DMS53 treated with DMSO at 0.1 percent for 48 hours (cell line): ENCODE data around the gene ODF2.
"Not testable (repeated sequence)": the region's sequence is repeated elsewhere in the genome, so short reads cannot be mapped to it uniquely, and the experiment has no call there.

Experiments used
- DNase-seq: peaks from one replicate; lab custom pipeline; 2025; ENCODE audit not compliant: unreplicated experiment; lab: John Stamatoyannopoulos, UW

The ODF2 gene

DNA sequence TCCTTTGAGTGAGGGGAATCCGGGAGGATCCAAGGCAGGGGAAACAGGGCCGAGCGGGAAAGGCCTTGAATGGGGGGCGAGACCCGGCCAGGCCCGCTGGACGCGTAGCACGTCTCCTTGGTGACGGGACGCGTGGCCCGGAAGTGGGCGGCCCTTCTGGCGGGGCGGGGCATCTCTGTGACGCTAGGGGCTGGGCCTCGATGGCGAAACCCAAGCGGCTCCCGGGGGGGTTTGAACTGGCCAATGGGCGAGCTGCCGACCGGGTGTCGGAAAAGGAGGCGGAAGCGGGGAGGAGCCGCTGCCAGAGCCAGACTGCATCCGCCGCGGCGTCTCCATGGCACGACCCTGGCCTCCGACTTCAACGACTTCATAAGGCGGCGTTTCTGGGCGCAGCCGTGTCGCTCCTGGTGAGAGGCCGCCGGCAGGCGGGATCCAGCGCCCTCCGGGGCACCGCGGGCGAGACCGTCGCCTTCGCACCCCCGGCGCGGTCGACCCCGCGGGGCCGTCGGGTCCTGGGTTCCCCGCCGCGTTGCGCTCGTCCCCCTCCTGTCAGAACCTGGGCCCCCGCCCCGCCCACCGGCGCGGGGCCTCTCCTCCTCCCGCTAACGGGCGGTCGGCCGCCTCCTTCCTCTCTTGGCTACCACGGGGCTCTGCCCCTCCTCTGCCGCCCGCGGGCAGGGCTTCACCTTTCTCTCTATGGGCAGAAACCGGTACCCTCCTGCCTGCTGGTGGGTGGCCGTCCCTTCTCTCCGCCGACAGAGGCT is at the start of gene ODF2:
Gene ODF2, plus strand, starts transcription at position 158 of the 764 bp plus-strand sequence. Its CDS starts 86 bp downstream, at position 244.
- peak; percentile 97 for DNase-seq

GRCh38 chr9:128406848-128407391 is 48.9 kb upstream of the ODF2 start:
- no peak for DNase-seq

- no peak for DNase-seq
These were observed 46.8 kb upstream of the ODF2 start for GRCh38 chr9:128408963-128409431.

DNA sequence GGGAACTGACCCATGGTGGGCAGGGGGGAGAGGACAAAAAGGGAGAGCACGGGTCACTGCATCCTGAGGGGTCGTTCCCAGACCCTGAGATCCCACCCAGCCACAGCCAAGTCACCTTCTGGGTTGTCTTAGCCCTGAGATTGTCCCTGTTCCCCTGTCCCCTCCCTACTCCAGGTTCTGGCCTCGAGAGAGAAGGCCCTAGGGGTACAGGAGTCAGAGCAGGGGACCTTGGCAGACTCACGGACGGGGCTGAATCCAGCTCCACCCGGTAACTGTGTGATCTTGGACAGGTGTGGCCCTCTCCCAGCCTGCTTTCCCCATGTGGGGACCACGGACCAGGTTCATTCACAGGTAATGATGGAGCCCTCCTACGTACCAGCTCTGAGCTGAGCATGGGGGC is 46.4 kb upstream of the ODF2 start:
- no peak for DNase-seq

DNA sequence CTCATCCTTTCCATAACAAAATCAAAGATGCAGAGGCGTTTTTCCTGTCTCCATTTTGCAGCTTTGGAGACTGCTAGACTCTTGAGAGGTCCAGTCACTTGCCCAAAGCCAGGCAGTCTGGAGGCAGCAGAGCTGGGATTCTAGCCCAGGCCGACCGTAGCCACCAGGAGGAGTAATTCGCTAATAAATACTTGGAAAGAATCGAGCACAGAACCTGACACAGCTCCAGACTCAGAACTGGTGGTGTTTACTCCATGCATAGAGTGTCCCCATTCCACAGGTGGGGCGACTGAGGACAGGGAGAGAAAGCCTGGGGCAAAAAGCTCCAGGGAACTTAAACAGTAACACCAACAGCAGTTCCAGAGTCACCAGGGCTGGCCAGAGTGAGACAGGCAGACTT is 45.8 kb upstream of the ODF2 start:
- DNase-seq: no peak

DNA sequence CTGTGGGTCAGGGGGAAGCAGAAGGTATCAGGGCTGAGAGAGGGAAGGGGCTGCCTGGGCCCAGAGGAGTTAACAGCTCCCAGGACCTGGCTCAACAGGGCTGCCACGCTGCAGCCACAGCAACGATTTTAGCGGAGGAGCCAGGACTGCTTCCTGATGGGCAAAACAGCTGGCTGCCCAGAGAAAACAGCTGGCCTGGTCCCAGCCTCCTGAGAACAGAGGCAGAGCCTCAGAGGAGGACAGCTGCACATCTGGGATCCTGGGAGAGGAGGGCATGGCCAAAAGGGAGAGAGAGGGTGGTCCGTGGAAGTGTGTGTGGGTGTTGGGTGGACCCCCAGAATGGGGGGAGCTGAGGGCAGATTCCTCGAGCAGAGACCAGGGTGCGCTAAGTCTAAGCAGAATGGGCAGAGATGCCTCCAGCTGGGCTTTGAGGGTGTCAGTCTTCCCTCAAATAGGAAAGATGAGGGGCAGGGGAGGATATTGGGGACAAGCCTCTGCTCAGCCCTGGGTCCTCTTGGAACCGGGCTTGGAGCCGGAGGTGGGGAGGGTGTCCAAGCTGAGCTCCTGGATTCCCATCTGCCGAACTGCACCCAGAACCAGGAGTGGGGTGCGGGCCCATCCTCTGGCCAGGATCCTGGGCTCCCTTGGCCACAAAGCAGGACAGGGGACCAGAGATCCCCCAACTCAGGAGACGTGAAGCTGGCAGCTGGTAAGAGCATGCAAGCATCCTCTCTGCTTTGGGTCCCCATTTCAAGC is 44.3 kb upstream of the ODF2 start:
- DNase-seq: no peak

DNA sequence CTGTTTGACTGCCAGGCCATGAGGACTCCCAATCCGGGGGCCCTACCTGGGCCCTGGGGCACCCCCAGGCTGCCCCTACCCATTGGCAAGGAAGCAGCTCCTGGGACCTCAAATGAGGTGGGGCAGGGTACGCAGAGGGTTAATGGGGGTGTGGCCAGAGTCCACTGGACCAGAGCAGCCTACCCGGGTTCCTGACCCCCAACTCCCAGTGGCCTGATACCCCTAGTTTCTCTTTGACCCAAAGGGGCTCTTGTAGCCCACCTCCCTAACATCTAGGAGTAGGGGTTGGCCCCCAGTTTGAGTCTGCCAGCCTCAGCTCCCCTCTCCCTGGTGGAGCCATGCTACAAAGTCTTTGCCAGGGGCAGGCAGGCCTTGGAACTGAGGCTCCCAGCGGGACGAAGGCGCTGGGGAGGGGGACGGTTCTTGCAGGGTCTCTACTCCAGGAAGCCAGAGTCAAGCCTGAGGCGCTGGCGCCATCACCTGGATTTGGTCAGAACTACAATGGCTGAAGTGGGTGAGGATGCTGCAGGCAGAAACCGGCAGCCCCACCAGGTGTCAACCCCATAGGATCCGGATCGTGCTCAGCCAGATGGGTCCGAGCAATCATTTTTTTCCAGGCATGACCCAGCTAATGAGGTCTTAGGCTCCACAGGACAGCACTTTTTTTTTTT is 43.6 kb upstream of the ODF2 start:
- peak; percentile 25 for DNase-seq

DNA sequence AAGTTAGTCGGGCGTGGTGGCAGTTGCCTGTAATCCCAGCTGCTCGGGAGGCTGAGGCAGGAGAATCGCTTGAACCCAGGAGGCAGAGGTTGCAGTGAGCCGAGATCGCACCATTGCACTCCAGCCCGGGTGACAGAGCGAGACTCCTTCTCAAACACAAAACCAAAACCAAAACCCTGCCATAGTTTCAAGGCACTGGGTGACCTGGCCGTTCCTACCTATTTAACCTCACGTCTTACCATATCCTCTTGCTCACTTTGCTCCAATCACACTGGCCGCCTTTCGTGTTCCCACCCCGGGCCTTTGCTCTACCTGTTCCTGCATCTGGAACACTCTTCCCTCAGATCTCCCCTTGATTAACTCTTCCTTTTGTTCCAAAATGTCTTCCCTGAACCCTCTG is 42.1 kb upstream of the ODF2 start:
- DNase-seq: not testable (repeated sequence)

GRCh38 chr9:128414461-128414860 is 41.3 kb upstream of the ODF2 start:
- DNase-seq: no peak

DNA sequence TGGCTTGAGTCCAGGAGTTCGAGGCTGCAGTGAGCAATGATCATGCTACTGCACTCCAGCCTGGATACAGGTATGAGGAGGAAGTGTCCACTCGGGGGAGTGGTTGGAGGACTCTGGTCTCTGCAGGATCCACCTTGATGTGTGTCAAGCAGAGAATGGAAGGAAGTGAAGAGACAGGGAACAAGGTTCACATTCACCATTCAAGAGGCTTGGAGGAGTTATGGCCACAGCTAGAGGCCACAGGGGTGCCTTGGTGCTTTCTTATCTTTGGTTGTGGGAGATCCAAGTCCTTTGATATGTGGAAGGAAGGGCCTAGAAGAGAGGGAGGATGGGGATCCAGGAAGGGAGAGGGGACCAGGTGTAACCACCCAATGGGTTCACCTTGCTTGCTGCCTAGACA is 40.5 kb upstream of the ODF2 start:
- no peak for DNase-seq

GRCh38 chr9:128416014-128416413 is 39.8 kb upstream of the ODF2 start:
- peak; percentile 69 for DNase-seq

- DNase-seq: no peak
These were observed 39.3 kb upstream of the ODF2 start for GRCh38 chr9:128416432-128417019.

- DNase-seq: no peak
These were observed 36.5 kb upstream of the ODF2 start for GRCh38 chr9:128419061-128419925.

- peak; percentile 54 for DNase-seq
These were observed 35.7 kb upstream of the ODF2 start for GRCh38 chr9:128420060-128420650.

DNA sequence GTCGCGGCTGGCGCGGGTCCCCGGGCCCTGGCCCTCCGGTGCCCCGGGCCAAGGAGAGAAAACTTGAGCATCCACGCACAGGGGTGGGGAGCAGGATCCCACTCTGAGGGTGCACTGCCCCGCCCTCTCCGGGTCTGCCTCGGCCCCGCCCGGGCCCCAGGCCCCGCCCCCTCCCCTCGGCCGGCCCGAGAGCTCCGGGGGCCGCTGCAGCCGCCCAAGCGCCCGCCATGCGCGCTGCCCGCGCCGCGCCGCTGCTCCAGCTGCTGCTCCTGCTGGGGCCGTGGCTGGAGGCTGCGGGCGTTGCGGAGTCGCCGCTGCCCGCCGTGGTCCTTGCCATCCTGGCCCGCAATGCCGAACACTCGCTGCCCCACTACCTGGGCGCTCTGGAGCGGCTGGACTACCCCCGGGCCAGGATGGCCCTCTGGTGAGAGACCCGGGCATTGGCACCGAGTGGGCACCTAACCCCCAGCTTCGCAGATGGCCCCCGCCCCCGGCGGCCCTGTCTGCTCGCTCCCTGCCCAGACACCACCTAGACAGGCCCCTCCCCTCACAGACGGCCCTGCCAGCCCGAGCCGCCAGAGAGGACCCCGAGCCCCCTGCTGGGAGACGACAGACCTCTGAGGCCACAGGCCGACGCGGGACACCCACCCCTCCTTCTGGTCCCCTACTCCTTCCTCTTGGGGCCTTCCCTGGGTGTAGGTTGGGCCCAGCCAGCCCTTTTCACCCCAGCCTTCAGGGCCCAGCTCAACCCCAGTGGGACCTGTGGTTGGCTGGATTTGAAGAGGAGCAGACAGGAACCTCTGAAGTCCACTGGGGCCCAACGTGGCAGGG is 34.9 kb upstream of the ODF2 start, which contains the start of gene CERCAM:
Gene CERCAM, plus strand, starts transcription at position 207 of the 831 bp plus-strand sequence. Its CDS starts 21 bp downstream, at position 228.
- DNase-seq: no peak

GRCh38 chr9:128421482-128421996 is 34.3 kb upstream of the ODF2 start:
- DNase-seq: no peak

DNA sequence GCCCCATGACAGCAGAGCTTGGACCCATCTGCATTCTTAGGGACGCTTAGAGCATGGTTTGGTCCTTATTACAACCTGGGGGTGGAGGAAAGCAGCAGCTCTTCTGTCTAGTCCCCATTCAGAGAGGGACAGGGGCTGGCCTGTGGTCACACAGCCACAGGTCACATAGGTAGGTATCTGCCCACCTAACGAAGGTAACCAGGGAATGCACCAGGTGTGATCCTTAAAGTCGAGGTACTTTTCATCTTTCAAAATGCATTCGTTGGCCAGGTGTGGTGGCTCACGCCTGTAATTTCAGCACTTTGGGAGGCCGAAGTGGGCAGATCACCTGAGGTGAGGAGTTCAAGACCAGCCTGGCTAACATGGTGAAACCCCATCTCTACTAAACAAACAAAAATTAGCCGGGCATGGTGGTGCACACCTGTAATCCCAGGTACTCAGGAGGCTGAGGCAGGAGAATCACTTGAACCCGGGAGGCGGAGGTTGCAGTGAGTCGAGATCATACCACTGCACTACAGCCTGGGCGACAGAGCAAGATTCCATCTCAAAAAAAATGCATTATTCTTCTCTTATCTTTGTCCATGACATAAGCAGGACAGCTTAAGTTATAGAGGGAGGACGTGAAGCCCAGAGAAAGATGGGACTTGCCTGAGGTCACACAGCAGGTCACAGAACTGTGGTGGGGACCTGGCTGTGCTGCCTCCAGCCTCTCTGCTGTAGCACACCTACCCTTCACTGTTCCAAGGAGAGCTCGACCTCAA is 33.6 kb upstream of the ODF2 start:
- not testable (repeated sequence) for DNase-seq

- no peak for DNase-seq
These were observed 33.0 kb upstream of the ODF2 start for GRCh38 chr9:128422783-128423150.
